Measurements from ENCODE around the gene DGUOK.

Gene DGUOK

DNA sequence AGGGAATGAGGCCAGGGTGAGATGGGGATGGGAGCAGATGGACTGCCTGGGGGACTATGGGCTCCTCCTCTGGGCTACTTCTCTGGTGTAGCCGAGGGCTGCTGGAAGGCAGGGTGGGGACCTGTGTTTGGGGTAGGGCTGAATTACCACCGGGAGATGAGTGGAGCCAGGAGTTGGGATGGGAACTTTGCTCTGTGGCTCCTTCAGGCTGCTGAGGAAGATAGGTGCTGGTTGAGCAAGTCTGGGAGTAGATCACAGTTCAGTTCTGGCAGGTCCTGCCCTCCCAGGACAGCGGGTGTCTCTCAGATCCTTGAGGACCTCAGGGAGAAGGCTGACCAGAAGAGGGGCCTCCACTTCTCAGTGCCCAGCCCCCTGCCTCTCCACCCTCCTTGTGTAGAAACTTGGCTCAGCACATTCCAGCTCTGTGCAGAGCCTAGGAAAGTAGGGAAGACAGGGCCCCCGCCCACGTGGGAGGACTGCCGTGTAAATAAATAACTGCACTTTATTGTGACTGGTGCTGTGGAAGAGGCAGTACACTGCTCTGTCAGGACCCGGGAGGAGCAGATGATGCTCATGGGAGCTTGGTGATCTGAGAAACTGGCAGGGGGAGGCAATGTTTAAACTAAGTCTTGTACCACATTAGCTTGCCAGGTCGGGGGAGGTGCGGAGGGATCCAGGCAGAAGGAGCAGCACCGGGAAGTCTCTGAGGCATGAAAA lies 73.4 kb downstream of the DGUOK start:
- no peak for DNase-seq

DNA sequence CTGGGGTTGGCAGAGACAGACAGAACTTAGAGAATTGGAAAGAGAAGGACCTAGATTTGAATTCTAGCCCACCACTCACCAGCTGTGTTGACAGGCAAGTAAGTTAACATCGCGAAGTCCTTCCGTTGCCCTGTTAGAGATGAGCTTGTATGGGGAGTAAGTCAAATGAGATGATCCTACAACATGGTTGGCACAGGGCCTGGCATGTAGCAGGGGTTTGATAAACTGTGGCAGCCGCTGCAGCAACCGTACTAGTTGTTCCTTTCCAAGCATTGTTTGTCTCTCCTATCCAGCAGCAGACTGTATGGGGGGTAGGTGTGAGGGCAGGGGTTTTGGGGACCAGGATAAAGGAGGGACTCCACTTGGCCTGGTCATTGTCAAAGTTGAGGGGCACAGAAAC lies 74.0 kb downstream of the DGUOK start:
- DNase-seq: no peak

DNA sequence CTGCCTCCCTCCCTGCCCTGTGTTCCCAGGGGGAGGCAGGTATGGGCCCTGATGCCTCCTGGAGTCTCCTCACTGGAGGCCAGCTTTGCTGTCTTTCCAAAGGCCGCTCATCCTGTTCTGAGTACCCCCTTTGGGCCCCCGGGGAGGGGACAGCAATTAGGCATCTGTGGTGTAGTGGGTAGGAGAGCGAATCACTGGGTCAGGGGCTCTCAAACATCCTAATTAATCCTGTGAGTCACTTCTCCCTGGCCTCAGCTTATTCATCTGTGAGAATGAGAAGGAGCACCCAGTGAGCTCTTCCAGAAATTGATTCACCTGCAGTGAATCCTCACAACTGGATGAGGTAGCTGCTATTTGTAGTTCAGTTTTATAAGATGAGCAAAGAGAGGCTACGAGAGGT lies 74.4 kb downstream of the DGUOK start:
- DNase-seq: no peak

DNA sequence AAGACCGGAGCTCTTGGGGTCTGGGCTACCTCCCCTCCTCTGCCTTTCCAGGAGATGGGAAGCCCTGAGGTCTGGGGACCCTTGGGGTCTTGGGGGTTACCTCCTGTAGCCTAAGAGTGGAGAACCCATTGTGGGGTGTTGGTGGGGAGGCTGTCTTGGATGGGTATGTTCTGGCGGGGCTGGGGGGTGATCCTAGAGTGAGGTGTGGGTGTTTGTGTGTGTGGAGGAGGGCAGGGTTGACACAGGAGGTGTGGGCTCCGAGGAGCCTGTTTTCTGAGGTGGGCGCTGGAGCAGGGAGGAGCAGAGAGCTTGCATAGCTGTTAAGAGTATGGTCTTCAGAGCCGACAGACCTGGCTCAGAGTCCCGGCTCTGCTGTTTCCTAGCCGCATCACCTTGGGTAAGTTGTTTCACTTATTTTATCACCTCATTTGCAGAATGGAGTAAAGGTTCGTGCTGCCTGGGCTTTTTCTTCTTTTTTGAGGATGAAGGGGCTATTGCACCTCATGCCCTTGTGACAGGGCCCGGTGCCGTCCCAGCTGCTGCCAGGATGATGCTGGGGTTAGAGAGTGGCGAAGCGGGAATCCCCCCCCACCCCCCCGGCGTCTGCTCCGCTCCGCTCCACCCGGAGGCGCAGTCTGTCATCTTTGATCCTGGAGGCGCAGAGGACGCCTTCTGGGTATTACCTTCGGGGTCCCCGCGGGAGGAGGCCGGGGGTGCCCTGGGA lies 75.3 kb downstream of the DGUOK start:
- no peak for DNase-seq

DNA sequence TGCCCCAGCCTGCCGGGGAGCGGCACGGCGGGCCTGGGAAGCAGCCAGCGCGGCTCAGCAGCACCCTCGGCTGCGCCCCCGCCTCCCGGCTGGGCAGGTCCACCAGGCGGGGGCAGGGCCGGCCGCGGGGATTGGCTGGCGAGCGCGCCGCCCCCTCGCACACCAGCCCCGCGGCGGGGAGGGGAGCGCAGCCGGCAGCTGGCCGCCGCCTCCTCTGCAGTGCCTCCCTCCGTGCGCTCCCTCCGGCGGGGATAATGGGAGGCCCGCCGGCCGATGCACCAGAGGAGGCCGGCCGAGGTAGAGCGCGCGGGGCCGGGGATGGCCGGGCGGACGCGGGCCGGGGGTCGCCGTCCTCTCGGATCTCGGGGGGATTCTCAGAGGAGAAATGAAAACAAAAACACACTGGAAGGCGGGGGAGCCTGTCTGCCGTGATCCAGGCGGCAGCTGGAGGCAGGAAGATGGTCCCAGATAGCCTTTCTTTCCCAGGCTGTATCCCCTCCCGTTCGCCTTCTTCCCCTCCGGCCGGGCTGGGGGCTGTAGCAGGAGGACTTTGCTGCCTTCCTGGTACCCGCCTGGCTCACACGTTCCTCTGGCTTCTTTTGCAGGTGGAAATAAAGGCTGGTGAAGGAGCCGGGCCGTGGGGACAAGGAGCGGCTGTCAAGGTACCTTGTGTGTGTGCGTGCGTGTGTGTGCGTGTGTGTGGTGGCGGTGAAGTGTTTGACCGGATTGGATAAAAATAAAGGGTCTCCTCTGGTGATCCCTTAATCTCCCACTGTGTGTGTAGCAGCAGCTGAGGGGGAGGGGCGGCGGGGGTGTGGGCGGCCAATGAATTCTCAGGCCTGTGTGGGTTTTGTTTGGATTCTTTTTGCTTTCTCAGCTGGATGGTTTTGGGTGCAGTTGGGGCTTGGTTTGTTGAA lies 76.1 kb downstream of the DGUOK start:
- peak; percentile 71 for DNase-seq

DNA sequence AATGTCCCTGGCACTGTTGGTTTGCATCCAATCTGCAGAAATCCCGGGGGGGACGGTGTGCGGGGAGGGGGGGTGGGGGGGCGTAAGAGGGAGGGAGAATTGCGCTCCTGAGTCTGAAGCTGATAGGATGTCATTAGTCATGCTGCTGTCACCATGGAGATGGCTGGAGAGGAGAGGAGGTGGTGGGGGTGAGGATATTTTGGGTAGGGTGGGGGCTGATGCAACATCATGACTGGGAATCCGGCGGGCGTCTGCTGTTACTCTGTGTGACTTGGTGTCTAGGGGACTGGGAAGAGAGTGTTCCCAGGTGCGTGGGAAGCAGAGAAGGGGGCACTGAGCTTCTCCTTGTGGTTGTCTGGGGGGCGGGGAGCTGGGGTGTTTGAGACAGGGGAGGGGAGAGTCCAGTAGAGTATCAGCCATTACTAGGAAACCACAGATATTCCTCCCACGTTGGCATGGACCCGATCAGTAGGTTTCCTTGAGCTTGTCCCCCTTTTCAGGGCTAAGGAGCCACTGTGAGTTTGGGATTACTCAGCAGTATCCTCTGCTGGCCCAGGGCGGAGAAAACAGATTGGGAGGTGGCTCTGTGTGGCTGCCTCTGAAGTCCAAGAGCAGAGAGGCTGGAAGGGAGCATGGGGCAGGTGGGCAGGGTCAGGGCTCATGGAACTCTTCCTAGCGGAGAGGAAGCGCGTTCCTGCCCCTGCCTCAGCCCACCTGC lies 77.0 kb downstream of the DGUOK start:
- no peak for DNase-seq

DNA sequence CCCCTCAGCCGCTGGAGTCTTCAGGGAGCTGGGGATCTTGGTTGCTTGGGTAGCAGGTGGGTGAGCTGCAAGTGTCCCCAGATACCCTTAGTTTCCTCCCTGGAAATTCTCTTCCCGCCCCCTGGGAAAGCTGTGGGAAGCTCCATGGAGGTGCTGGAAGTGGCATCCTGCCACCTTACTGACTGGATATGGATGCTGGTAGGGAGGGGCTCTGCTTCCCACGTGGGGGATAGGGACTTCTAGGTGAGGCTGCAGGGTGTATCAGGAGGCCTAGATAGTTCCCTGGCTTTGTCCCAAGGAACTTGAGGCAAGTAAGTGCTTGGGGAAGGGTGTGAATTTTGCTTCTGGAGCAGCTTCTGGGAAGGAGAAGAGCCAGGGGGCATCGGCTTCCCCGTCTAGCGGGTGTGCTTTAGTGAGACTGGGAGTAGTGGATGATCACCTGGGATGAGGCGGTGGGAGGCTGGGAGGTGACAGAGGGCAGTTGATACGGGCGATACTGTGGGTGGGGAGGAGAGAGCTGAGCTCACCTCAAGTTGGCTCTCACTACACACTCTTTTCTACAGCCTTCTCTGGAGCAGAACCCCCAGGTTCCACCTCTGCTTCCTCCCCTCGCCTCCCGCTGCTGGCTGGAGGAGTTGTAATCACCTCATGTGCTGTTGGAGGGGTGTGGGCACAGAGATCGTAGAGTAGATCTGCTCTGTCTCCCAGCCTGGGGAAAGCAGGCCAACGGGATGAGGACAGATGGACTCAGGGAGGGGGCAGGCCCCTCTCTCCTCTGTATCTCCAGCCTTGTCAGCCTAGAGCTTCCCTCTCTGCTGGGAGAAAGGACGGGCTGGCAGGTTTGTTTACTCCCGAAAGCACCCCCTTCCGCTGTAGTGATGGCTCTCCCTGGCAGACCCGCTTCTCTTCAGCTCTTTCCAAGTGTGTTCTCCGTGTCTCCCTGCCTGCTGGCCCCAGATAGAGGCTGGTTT lies 77.8 kb downstream of the DGUOK start:
- DNase-seq: no peak

DNA sequence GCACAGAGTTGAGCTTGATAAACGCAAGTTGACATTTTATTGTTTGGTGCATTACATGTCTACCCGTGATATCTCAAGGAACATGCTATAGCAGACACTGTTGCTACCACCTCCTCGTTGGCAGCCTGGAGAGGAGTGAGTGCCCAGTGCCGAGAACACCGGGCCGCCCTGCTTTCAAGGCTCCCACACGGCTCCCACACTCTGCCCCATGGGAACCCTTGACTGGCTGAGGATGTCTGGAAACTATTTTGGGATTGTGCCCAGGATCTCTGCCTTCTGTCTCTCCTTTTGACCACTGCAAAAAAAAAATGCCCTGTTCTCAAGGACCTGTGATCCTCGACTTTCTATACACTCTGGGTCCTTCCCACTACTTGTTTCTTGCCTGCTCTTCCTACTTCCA lies 79.1 kb downstream of the DGUOK start:
- DNase-seq: no peak

DNA sequence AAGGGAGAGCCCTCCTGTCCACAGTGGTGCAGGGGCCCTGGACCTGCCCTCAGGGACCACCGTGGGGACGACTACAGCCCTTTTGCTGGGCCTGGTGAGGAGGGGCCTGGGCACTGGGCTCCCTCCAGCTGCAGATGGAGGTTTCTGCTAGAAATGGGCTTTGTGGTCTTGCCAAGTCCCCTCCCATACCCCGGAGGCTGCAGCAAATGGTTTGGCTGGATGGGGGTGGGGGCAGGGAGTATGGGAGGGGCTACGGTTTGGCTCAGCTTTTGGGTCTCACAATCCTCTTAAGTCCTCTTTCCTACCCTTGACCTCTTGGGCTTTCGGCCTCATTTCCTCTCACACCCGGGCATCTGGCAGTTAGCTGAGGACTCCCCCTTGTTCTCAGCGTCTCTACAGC lies 79.8 kb downstream of the DGUOK start:
- no peak for DNase-seq

DNA sequence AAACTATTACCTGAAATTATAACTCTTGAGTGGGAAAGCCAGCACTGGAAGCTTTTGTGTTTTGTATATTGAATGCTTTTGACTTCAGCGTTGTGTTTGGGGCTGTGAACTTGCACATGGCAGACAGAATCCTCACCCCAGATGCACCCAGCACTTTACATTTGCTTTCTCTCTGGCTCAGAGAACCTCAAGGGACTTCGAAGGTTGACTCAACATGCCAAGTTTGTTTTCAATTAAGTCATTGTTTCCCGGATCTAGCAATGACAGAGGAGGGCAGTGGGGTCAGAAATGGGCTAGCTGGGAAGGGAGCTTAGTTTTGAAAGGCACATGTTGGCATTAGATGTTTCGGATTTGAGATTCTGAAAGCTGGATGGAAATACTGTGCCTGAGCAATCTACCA lies 80.4 kb downstream of the DGUOK start:
- DNase-seq: no peak

DNA sequence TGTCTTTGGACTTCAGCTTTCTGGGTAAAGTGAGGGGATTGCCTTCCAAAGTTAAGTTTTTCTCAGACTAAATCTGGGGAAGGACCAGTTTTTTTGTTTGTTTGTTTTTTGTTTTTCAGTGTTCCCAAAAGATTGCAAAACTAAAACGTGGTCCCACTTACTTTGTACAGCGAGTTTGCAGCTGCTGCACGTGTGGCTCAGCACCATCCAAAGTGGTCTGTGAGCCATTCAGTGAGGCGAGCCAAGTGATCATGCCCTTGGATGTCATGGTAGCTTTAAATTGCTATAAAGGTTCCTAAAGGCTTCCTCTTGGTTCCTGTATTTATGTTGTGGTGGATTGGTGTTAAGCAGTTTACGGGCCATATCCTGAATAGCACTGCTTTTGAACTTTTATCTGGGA lies 81.0 kb downstream of the DGUOK start:
- DNase-seq: no peak
